Ramos (cell line): ENCODE measurements around the gene UBAC2.

ENCODE experiments used
- in situ Hi-C: fragments of 300-500 bp; cut with MboI; formaldehyde crosslinking; loops from one replicate; pipeline ENCODE4 v1.14.3; 2022; ENCODE audit warnings: low sequenced_read_pairs; ENCODE audit not compliant: unreplicated experiment

Gene UBAC2

DNA sequence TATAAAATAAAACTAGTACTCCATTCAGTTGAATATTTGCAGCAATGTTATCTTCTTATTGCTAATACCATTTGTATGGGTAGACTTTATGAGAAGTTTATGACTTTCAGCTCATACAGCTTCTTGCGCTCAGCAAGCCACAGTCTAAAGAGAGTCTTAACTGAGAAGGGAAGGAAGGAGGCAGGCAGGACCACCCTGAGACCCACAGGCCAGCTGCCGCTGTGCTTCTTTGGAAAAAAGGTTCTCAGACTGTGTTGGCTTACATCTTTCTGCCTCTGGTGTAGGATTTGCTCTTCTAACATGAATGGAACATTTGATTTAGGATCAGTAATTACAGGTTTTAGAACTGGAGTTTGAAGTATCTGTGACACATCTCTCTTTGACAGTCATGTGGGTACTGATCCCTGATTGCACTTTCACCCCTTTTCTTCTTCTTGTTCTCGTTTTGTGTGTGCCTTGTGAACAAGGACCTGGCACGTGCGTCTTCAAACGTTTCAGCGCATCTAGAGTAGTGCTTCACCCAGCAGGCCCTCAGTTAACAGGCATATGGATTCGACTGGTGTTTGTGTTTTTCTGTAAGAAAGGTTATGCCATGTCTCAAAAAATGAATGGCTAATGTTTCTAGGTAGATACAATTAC lies 64.6 kb downstream of the UBAC2 start:
- in situ Hi-C loops: loop anchor here (5.0 kb wide), 1 partner anchor 88 kb away; no protein-coding TSS in a partner anchor

DNA sequence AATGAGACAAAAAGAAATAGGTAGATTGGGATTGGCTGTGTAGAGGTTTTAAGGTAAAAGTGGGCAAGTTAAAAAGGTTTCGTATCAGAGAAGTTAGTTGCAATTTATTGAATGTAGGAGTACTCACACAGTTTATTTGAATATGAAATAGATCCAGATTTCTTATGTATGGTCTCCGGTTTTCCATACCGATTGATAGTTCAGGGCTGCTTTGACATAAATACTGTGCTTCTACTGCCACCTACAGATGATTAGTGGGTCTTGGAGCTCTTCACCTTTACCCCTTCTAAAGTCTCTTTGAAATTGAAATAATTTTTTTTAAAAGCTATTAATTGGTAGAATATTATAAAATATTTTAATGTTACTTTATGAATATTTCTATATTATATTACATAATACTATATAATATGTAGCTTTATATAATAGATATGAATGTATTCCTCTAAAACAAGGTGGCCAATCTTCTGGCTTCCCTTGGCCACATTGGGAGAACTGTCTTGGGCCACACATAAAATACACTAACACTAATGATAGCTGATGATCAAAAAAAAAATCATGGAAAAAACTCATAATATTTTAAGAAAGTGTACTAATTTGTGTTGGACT lies 65.3 kb downstream of the UBAC2 start:
- in situ Hi-C loops: loop anchor here (5.0 kb wide), 1 partner anchor 89 kb away; no protein-coding TSS in a partner anchor

DNA sequence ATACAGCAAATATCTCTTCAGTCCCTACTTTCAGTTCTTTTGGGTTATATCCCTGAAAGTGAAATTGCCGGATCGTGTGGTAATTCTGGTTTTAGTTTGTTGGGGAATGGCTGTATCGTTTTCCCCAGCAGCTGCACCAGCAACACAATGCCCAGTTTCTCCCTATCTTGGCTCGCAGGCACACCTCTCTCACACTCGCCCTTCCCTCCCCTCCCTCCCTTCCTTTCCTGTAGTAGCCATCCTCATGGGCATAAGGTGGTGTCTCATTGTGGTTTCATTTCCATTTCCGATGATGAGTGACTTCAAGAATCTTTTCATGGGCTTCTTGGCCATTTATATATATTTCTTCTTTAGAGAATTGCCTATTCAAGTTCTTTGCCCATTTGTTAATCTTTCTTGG lies 66.2 kb downstream of the UBAC2 start:
- in situ Hi-C loops: loop anchor here (5.0 kb wide), 1 partner anchor 90 kb away; no protein-coding TSS in a partner anchor

DNA sequence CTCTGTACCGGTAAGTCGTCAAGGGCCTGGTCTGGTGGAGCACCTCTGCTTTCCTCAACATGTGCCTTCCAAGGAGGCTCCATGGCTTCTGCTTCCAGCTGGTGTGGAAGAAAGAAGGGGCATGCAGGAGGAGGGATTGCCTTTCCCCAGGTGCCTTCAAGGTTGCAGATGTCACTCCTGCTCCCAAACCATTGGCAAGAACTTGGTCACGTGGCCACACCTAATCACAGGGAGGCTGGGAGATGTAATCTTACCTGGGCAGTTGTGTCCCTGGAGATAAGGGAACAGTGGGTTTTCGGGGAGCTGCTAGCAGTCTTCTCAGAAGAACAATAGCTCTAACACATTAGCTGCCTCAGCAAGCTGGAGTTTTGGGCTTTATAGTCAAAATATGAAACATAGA lies 67.3 kb downstream of the UBAC2 start:
- in situ Hi-C loops: loop anchor here (5.0 kb wide), 1 partner anchor 91 kb away; no protein-coding TSS in a partner anchor

DNA sequence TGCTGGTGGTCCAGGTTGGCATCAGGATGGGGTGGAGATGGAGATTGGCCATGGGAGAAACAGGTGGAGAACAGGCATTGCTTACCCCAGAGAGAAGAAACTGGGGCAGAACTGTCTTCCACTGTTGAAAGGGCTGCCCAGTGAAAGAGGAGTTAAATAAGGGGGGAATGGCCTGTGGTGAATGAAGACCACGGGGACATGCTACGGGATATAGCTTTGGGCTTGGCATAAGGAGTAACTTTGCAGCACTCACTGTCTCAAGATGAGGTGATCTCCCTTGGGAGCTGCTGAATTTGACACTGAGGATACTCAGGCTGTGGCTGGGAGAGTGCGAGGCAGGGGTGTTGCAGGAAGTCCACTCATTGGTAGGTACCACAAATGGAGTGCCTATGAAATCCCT lies 68.2 kb downstream of the UBAC2 start:
- in situ Hi-C loops: loop anchor here (5.0 kb wide), 1 partner anchor 92 kb away; no protein-coding TSS in a partner anchor

DNA sequence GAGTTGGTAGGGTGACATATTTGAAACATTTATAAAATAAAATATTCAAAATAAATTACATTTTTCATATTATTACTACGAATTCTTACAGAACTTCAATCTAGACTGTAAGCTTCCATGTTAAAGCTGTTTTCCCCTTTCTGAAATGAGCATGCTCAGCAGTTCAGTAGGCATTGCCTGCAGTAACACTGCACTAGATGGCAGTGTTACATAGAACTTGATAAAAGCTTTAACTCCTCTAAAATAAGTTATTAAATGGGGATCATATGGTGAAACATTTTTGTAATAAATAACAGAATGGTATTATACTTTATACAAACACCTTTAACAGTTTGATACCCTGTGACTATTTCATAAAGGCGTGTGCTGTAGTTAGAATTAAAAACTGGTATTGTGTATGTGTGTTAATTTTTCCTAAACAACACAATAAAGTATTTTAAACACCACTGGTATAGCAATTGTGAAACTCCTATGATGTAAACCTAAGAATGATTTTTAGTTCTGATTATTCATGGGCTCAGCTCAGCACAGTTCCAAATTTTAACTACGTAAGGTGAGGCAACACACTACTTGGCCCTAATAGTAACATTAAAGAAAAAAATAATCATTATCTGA lies 69.1 kb downstream of the UBAC2 start:
- in situ Hi-C loops: loop anchor here (5.0 kb wide), 2 partner anchors 92 to 168 kb away; no protein-coding TSS in a partner anchor

DNA sequence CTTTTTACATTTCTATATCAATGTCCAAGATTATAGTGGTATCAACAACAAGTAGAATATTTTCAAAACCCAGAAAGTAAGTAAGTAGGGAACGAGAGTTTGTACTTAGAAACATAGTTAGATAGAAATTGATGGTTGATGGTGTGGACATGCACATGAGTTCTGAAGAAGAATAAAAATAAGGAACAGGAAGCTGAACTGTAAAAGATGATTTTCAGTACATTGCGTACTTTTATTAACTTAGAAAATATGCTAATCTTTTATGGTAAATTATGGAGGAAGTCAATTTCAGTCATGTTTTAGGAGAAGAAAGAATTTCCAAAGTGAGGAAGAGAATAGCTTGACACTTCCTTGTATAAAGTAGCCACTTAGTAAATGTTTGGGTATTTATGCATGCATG lies 69.9 kb downstream of the UBAC2 start:
- in situ Hi-C loops: loop anchor here (5.0 kb wide), 1 partner anchor 167 kb away; no protein-coding TSS in a partner anchor

DNA sequence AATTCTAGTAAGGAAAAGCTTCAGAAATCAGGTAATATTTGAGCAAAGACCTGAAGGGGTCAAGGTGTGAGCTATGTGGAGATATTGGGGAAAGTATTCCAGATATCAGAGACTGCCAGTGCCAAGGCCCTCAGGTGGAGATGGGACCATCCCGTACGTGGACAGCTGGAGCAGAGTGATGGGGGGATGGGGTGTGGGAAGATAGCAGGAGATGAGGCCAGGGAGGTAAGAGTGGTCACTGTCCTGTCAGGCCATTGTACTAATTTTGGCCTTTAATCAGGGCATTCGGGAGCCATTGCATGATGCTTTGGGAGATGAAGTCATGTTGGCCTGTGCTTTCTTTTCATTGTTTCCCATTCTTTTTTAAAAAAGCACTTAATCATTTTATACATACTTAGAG lies 70.6 kb downstream of the UBAC2 start:
- in situ Hi-C loops: loop anchor here (5.0 kb wide), 1 partner anchor 166 kb away; no protein-coding TSS in a partner anchor

DNA sequence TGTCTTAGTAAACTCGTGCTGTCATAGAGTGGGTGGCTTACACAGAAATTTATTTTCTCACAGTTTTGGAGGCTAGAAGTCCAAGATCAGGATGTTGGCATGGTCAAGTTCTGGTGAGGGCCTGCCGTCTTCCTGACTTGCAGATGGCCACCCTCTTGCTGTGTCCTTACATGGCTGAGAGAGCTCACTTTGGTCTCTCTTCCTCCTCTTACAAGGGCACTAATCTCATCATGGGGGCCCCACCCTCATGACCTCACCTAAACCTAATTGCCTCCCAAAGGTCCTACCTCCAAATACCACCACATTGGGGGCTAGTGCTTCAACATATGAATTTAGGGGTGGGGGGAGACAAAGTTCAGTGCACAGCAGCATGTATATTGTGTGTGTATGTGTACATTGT lies 71.8 kb downstream of the UBAC2 start:
- in situ Hi-C loops: loop anchor here (5.0 kb wide), 1 partner anchor 165 kb away; no protein-coding TSS in a partner anchor

DNA sequence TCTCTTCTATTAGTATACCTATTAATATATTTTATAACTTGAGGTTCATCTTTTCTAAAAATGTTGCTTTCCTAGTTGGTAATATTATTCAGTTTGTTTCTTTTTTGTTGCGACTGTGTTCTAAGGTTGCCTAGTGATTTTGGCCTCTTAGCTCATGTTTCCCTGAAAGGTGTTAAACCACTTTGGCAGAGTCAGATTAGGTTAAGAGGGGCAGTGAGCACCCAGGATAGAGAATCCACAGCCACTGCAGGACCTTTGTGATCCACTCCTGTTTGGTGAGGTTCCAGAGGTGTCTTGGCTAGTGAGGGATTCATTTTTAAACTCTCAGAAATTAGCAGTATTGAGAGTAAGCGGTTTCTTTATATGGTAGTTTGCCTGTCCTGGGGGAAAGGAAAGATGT lies 72.5 kb downstream of the UBAC2 start:
- in situ Hi-C loops: loop anchor here (5.0 kb wide), 1 partner anchor 164 kb away; no protein-coding TSS in a partner anchor

DNA sequence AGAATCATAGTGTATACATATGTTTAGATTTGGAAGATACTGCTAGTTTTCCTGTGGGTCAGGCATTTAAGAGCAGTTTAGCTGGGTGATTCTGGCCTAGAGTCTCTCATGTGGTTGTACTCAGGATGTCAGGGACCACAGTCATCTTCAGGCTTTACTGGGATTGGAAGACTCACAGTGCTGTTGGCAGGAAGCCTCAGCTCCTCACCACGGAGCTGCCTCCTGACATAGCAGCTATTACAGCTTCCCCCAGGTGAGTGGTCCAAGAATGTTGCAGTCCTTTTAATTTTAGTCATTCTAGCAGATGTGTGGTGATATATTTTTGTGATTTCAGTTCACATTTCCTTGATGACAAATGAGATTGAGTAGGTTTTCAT lies 74.4 kb downstream of the UBAC2 start:
- in situ Hi-C loops: loop anchor here (25.0 kb wide), 1 partner anchor 413 kb away; no protein-coding TSS in a partner anchor

DNA sequence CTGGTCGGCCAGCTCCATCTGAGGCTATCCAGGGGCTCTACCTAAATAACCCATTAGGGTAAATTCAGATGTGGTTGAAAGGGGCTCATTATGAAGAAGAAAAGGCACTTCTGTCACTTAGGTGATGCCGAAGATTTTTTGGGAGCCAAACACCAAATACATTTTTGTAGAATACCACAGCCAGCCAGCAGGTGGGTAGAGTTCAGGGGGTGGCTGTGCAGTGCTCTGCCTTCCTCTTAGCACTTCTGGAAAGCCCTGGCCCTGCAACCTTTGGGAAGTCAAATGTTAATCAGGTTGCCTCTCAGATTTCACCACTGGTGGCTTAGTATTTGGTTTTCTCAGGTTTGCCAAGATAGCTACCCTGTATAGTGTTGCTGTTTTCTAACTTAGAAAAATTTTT lies 76.1 kb downstream of the UBAC2 start:
- in situ Hi-C loops: loop anchor here (25.0 kb wide), 1 partner anchor 414 kb away; no protein-coding TSS in a partner anchor

DNA sequence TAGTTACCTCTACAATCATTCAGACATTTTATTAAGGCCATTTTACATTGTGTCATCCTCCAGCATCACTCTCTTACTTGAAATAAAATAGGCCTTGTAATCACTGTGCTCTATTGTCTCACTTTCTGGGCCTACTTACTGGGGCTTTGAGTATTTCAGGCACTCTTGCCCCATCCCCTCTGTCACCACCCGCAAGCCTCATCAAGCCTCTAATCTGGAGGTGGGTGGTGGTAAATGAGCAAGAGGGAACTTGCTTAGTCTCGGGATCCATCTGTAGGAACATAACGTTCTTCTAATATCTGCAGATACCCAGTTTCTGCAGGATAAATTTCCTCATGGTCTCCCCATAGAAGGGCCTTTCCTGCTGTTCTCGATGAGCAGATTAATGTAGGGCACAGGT lies 77.0 kb downstream of the UBAC2 start:
- in situ Hi-C loops: loop anchor here (25.0 kb wide), 1 partner anchor 415 kb away; no protein-coding TSS in a partner anchor

DNA sequence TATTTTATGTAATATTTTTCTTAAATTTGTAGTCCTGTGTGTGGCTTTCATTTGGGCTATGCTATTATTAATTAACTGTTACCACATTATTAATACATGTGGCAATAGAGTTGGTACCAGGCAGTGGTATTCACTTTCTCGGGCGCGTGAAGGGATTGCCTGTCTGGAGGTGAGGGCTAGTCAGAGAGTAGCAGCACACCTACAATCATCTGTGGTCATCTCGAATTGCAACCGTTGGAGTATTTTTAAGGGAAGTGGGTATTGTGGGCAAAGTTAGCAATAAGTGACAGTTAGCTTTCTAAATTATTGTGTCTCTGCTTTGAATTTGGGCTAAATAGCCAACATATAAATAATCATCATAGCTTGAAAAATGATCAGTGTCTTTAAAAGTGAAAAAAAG lies 77.5 kb downstream of the UBAC2 start:
- in situ Hi-C loops: loop anchor here (25.0 kb wide), 1 partner anchor 416 kb away; no protein-coding TSS in a partner anchor

DNA sequence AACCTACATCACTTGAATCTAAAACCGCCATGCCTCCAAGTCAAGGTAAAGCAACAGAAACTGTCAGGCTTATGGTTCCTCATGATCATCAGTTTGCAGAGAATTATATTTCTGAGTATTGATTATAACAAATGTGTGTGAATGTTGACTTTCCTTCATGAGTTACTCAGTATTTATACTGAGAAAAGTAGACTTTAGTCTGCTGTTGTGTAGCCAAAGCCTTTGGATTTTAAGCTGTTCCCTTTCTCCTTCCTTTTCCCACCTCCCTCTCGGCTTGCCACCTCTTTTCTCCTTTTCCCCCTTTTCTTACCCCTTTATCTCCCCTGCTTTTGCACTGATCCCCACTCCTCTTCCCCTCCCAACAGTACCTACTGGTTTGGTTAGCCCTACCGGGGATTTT lies 78.2 kb downstream of the UBAC2 start:
- in situ Hi-C loops: loop anchor here (25.0 kb wide), 1 partner anchor 417 kb away; no protein-coding TSS in a partner anchor

DNA sequence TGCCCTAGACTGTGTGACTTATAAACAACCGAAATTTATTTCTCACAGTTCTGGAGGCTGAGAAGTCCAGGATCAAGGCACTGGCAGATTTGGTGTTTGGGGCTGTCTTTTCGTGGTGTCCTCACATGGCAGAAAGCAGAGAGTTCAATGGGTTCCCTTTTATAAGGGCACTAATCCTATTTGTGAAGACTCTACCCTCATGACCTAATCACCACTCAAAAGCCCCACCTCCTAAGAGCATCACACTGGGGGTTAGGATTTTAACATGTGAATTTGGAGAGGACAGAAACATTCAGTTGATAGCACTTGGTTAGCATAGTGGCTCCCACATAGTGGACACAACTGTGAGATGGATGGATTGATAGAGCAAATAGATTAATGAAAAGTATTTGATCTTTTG lies 79.0 kb downstream of the UBAC2 start:
- in situ Hi-C loops: loop anchor here (25.0 kb wide), 1 partner anchor 417 kb away; no protein-coding TSS in a partner anchor

DNA sequence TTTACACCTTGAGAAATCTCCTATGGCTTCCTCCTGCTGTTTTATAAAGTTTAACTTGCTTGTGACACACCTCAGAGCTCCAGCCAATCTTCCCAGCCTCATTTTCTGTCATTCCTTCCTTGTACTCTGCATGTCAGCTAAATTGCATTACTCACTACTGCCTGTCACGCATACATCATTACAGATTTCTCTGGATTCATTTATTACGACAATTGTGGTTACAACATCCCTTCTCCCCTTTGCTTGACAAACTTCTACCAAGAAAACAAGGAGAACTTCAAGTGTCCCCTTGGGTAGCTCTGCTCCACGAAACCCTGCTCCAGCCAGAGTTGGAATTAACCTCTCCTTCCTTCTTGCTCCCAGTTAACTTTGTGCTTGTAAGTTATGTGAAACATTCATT lies 79.5 kb downstream of the UBAC2 start:
- in situ Hi-C loops: loop anchor here (25.0 kb wide), 1 partner anchor 418 kb away; no protein-coding TSS in a partner anchor

DNA sequence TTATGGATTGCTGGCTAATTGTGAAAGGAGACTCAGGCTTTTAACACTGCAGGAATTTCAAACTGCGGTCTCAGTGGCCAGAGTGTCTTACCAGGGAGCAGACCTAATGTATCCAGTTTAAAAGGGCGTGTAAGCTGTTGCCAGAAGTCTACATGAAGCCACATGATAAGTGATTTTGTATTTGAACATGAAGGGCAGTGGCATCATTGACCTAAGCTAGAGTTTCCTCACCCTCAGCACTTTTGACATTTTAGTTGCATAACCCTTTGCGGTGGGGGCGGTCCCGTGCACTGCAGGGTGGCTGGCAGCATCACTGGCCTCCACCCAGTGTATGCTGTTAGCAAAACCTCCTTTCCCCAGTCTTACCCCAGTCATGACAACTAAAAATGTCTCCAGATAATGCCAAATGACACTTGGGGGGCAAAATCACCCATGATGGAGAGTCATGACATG lies 81.2 kb downstream of the UBAC2 start:
- in situ Hi-C loops: loop anchor here (25.0 kb wide), 1 partner anchor 420 kb away; no protein-coding TSS in a partner anchor

DNA sequence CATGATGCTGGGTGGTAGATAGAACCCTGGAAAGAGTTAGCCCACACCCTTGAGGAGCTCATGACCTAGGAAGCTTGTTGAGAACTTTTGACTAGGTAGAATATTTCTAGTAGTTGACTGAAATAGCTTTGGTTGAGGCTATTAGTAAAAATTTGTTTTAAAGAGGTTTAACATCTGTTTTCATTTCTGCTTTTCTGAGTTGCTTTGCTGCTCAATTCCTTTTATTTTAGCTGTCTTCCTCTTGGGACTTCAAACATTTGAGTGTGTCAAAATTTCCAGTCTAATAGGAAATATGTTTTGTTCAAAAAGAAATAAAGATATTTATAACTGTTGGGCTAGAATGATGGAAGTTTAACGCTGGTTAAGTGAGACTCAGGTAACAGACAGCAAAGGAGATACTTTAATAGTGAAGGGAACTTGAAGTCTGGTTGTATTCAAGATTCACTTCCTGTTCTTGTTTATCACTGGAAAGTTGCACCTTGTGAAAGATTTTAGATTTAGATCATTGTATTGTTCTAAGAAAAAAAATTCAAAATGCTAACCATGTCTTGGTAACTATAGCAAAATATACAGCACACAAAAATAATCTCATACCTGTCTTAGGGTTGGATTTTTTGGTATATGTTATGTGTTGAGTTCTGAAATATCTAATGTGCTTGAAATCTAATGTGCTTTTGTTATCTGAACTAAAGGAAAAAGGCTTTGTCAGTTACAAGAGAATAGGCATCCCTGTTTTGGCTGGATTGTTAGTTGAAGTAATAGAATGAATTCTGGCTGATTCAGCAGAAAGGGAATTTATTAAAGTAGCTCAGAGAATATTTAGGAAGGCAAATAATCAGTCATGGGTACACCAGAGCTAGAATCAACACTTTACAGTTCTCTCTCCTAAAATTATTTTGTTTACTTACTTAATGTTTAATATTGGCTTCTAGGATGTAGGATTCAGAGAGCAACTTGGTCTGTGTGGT lies 81.9 kb downstream of the UBAC2 start:
- in situ Hi-C loops: loop anchor here (25.0 kb wide), 1 partner anchor 420 kb away; no protein-coding TSS in a partner anchor
